HG02938 (cell line): Measurements from ENCODE around the gene RMND5A.
"Not testable (repeated sequence)": the region's sequence is repeated elsewhere in the genome, so short reads cannot be mapped to it uniquely, and the experiment has no call there.

Experiments used
- ATAC-seq: cut with Tn5 transposase; IDR thresholded peaks from one replicate; pipeline ENCODE4 v1.9.1; 2021; ENCODE audit warnings: mild to moderate bottlenecking, moderate library complexity; ENCODE audit not compliant: unreplicated experiment

RMND5A gene

GRCh38 chr2:86719637-86720539, at the start of gene RMND5A:
Gene RMND5A (plus strand): TSS chr2:86720291. CDS start chr2:86720668, 377 bp downstream.
- ATAC-seq = peak; percentile 89

- no peak for ATAC-seq
Observed at GRCh38 chr2:86671337-86671981, 48.6 kb upstream of the RMND5A start.

GRCh38 chr2:86672027-86672545, 48.0 kb upstream of the RMND5A start:
- ATAC-seq = no peak

GRCh38 chr2:86673011-86673410, 47.1 kb upstream of the RMND5A start:
- no peak for ATAC-seq

- no peak for ATAC-seq
Observed at GRCh38 chr2:86673986-86674670, 46.0 kb upstream of the RMND5A start.

GRCh38 chr2:86675104-86675503, 45.0 kb upstream of the RMND5A start:
- no peak for ATAC-seq

- ATAC-seq = no peak
Observed at GRCh38 chr2:86675511-86676015, 44.5 kb upstream of the RMND5A start.

- no peak for ATAC-seq
Observed at GRCh38 chr2:86677816-86678215, 42.3 kb upstream of the RMND5A start.

- ATAC-seq = no peak
Observed at GRCh38 chr2:86679036-86679435, 41.1 kb upstream of the RMND5A start.

- no peak for ATAC-seq
Observed at GRCh38 chr2:86685351-86685750, 34.7 kb upstream of the RMND5A start.

GRCh38 chr2:86686460-86686859, 33.6 kb upstream of the RMND5A start:
- ATAC-seq = no peak

GRCh38 chr2:86686905-86687304, 33.2 kb upstream of the RMND5A start:
- no peak for ATAC-seq

- no peak for ATAC-seq
Observed at GRCh38 chr2:86695053-86695691, 24.9 kb upstream of the RMND5A start.

GRCh38 chr2:86697551-86698104, 22.5 kb upstream of the RMND5A start:
- no peak for ATAC-seq

- ATAC-seq = no peak
Observed at GRCh38 chr2:86700690-86701089, 19.4 kb upstream of the RMND5A start.

- no peak for ATAC-seq
Observed at GRCh38 chr2:86703704-86704361, 16.3 kb upstream of the RMND5A start.

- no peak for ATAC-seq
Observed at GRCh38 chr2:86704459-86704971, 15.6 kb upstream of the RMND5A start.

- ATAC-seq = no peak
Observed at GRCh38 chr2:86706220-86706619, 13.9 kb upstream of the RMND5A start.

GRCh38 chr2:86706935-86707334, 13.2 kb upstream of the RMND5A start:
- ATAC-seq = no peak

- ATAC-seq = not testable (repeated sequence)
Observed at GRCh38 chr2:86708126-86708525, 12.0 kb upstream of the RMND5A start.
